NB4 (cell line): ENCODE data around the gene ADCY2.

Experiments used
- DNase-seq: peaks from one replicate; pipeline ENCODE4 v3.0.0; 2010; ENCODE audit warnings: low read depth
- H3K4me3 ChIP-seq: one replicate; pipeline ENCODE4 v1.5.1; 2011; ENCODE audit warnings: mild to moderate bottlenecking, low read depth, low read length, moderate library complexity
- CTCF ChIP-seq: IDR thresholded peaks from one replicate; pipeline ENCODE4 v1.5.1; 2012; ENCODE audit warnings: low read depth, low read length
- MAX ChIP-seq: IDR thresholded peaks from 2 replicates; pipeline ENCODE4 v1.6.1; 2011; ENCODE audit warnings: low read depth, low read length
- MYC ChIP-seq: IDR thresholded peaks from 2 replicates; pipeline ENCODE4 v1.6.1; 2011; ENCODE audit warnings: low read depth, low read length
- POLR2A ChIP-seq: IDR thresholded peaks from 2 replicates; pipeline ENCODE4 v1.6.1; 2011; ENCODE audit warnings: mild to moderate bottlenecking; ENCODE audit not compliant: insufficient read length; ENCODE audit errors: extremely low read depth

The ADCY2 gene

GRCh38 chr5:7468742-7469141 is 72.8 kb downstream of the ADCY2 start:
- no peak overlapping the region for H3K4me3 ChIP-seq
- TF ChIP-seq POLR2A (no peak), MYC (no peak), MAX (no peak)
- no peak for DNase-seq

- DNase-seq = no peak
- TF ChIP-seq MYC = no peak
- TF ChIP-seq MAX = no peak
- no peak for TF ChIP-seq CTCF
- TF ChIP-seq POLR2A = no peak
- no peak overlapping the region for H3K4me3 ChIP-seq
These were observed 75.8 kb downstream of the ADCY2 start for GRCh38 chr5:7471710-7472109.

GRCh38 chr5:7473115-7473514 is 77.2 kb downstream of the ADCY2 start:
- TF ChIP-seq CTCF (no peak), POLR2A (no peak), MAX (no peak), MYC (no peak)
- DNase-seq = no peak
- no peak overlapping the region for H3K4me3 ChIP-seq

GRCh38 chr5:7473668-7474215 is 77.8 kb downstream of the ADCY2 start:
- no peak for TF ChIP-seq MYC
- TF ChIP-seq POLR2A = no peak
- TF ChIP-seq MAX = no peak
- TF ChIP-seq CTCF = no peak
- no peak for DNase-seq
- no peak overlapping the region for H3K4me3 ChIP-seq

GRCh38 chr5:7474821-7475403 is 79.0 kb downstream of the ADCY2 start:
- TF ChIP-seq CTCF (no peak), MYC (no peak), MAX (no peak)
- no peak for DNase-seq
- no peak overlapping the region for H3K4me3 ChIP-seq

GRCh38 chr5:7478459-7478858 is 82.5 kb downstream of the ADCY2 start:
- no peak for TF ChIP-seq POLR2A
- no peak for TF ChIP-seq MAX
- no peak for TF ChIP-seq MYC
- no peak for TF ChIP-seq CTCF
- no peak for DNase-seq
- no peak overlapping the region for H3K4me3 ChIP-seq
